GM18861 (cell line): ENCODE measurements around the gene GFAP.
"Not testable (repeated sequence)": the region's sequence is repeated elsewhere in the genome, so short reads cannot be mapped to it uniquely, and the experiment has no call there.

Source experiments
- ATAC-seq: cut with Tn5 transposase; IDR thresholded peaks from one replicate; pipeline ENCODE4 v1.9.1; 2021; ENCODE audit not compliant: unreplicated experiment

The GFAP gene

GRCh38 chr17:44915321-44915726 lies at the start of gene GFAP:
Gene GFAP, minus strand, starts transcription at chr17:44915500. Its CDS starts 14 bp downstream, at chr17:44915486.
- no peak for ATAC-seq

- no peak for ATAC-seq
Observed at GRCh38 chr17:44961921-44962350, 46.6 kb upstream of the GFAP start.

- ATAC-seq: no peak
Observed at GRCh38 chr17:44960691-44961090, 45.4 kb upstream of the GFAP start.

DNA sequence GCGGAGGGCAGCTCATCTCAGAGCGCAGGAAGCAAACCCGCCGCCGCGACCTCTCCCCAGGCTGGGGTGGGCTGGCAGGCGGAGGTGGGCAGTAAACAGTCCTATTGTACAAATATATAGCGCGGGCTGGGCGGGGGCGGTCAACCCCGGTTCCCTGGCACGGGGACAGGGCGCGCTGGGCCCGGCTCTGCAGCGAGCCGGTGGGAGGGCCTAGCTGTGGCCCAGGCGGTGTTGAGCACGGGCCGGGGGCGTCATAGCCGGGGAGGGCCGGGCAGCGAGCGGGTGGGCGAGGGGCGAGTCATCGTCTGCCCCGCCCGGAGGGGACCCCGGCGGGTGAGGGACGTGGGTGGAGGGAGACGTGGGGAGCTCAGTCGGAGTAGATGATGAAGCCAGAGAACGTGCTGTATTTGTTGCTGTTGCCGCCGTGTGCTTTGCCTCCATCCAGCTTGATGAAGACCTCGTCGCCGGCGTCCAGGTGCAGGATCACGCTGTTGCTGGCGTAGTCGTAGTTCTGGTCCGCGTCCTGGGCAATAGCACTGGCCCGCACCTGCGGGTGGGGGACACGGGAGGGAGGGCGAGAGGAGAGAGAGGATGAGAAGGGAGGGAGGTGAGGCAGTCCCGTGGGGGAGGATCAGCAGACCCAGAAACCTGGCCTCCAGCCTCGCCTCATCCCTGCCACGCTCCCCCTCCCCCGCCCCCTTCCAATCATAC lies 44.7 kb upstream of the GFAP start:
- no peak for ATAC-seq

GRCh38 chr17:44956998-44957981 lies 42.0 kb upstream of the GFAP start:
- no peak for ATAC-seq

DNA sequence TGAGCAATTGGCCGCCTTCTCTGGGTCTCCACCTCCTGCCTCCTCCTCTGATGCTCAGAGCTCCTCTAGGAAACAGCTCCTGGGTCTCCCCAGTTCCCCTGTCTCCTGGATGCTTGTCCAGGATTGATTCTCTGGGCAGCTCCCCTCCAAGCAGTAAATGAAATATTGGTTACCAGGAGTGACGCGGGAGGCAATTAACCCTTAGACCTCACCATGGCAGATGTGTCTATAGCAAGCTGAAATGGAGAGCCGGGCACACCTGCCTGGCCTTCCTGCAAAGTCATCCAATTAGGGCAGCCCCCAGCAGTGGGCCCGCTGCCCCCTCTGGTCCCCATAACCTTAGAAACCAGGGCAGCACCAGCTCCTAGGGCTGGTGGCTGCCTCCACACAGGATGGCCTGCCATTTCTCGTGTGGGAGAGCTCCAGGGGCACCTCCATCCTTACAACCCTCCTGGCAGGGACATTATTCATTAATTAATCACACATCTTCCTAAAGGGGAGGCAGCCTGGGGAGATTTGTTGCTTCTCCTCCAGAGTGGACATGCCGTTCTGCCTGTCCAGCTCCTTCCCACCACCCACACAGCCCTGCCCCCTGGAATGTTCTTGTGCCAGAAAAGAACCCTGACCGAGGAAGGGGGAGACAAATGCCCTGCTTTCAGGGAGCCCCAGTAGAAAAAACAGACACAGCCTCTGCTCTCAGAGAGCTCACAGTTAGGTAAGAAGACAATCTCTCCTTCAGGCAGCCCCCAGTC lies 40.5 kb upstream of the GFAP start:
- ATAC-seq: no peak

DNA sequence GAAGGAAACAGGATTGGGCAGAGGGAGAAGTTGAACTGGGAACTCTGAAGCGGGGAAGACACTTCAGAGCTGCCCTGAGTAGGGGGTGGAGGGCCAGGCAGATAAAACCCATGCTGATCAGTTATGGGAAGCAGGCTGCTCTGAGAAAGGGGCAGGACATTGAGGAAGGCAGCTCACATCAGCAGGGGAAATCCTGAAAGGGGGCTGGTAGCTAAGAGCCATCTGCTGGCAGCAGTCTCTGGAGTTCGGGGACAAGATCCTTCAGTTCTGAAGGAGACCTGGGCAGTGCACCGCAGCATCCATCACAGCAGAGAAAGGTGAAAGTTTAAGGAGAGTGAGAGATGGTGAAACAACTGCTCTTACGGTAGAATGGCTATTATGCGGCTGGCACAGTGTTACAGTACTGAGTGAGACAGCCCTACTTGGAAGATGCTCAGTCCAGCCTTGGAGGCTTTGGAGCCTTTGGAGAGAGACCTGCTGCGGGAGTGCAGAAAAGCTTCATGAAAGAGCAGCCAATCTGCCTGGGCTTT lies 37.7 kb upstream of the GFAP start:
- ATAC-seq: no peak

DNA sequence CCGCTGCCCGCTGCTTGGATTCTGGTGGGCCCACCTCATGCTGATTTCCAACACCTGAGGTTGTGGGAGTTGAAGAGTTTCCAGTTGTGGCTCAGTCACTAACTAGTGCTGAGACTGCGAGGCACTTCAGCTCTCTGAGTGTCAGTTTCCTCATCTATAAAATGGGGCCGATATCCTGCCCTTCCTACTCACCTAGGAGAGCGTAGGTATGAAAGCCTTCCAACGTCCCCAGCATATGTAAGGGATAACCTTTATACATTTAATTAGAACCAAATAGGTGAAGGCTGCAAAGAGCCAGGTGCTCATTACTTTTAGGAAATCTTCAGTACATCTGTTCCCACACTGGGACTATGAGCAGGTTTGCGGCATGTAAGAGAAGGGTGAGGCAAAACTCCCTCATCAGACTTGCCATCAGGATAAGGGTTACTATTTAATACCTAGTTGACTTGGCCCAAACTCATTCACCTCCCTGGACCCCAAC lies 33.1 kb upstream of the GFAP start:
- ATAC-seq: no peak

GRCh38 chr17:44947461-44948314 lies 32.4 kb upstream of the GFAP start, which contains the start of gene KIF18B:
Gene KIF18B, minus strand, starts transcription at chr17:44947773. Its CDS starts 11,429 bp downstream, at chr17:44936344.
- peak; percentile 84 for ATAC-seq

DNA sequence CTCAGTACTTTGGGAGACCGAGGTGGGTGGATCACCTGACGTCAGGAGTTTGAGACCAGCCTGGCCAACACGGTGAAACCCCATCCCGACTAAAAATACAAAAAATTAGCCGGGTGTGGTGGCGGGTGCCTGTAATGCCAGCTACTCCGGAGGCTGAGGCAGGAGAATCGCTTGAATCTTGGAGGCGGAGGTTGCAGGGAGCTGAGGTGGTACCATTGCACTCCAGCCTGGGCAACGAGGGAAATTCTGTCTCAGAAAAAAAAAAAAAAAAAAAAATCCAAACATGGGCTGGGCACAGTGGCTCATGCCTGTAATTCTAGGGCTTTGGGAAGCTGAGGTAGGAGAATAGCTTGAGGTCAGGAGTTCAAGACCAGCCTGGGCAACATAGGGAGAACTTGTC lies 30.4 kb upstream of the GFAP start:
- ATAC-seq: not testable (repeated sequence)

GRCh38 chr17:44942456-44942855 lies 27.2 kb upstream of the GFAP start:
- ATAC-seq: no peak

DNA sequence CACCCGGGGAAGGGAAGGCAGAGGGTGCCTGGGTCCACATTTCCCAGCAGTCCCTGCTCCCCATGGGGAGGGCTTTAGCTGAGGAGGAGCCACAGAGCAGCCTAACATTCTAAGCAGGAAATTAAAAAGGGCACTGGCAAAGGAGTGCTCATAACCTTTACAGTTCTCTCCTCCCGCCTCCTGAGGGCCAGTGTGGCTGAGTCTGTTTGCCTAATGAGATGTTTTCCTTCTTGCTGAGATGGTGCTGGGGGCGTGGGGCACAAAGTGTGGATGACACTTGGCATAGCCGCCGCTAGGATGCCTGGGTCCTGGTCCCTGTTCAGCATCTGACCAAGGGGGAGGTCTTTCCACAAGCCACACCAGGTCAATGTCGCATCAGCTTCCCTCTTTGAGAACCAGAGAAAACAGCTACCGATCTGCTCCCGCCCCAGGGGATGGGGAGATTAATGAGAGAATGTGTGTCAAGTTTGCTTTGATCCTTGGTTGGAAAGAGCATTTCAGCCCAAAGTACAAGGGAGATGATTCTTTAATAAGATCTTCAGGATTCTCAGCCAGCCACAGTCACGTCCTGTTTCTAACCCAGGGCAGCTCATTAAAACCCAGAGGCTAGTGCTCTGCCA lies 26.5 kb upstream of the GFAP start:
- ATAC-seq: no peak

DNA sequence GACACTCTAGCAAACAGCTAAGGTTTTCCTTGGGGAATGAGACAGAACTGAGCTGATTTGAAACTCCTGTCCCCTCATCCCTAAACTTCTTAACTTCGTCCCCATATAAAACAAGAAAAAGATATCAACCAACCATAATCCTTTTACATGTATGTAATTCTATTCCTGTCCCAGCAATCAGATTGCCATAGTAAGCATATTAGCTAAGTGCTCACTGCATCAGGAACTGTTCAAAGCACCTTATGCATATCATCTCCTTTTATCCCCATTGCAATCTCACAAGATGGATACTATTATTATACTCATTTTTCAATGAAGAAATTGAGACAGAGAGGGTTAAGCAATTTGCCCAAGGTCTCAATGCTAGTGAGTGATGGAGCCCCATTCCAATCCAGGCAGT lies 25.5 kb upstream of the GFAP start:
- no peak for ATAC-seq

DNA sequence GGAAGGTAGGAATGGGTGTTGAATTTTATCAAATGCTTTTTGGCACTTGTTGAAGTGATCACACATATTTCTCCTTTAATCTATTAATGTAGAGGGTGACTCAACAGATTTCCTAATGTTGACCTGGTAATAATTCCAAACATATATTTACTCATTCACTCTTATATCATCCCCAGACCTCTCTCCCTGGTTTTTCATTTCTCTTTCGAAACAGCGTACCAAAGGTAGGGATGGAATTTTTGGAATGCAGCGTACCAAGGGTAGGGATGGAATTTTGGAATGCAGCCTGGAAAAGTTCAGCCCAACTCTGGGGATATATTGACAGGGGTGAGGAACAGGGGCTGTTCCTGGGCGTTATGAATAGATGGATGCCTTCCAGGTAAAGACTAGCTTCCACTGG lies 25.0 kb upstream of the GFAP start:
- no peak for ATAC-seq

- no peak for ATAC-seq
Observed at GRCh38 chr17:44935116-44935515, 19.8 kb upstream of the GFAP start.

- no peak for ATAC-seq
Observed at GRCh38 chr17:44934745-44935105, 19.4 kb upstream of the GFAP start.

GRCh38 chr17:44933824-44934744 lies 18.8 kb upstream of the GFAP start:
- no peak for ATAC-seq

- ATAC-seq: no peak
Observed at GRCh38 chr17:44932787-44933097, 17.4 kb upstream of the GFAP start.
